NCI-H526 treated with DMSO at 0.1 percent for 48 hours (cell line): ENCODE measurements around the gene PRDM16.
A peak's percentile ranks its signal among the peaks of the same experiment; 100 is the strongest.

ENCODE experiments used
- DNase-seq: peaks from one replicate; lab custom pipeline; 2025; lab: John Stamatoyannopoulos, UW

Gene PRDM16

GRCh38 chr1:3306583-3307291, 237.7 kb downstream of the PRDM16 start:
- no peak for DNase-seq

- DNase-seq: no peak
Observed at GRCh38 chr1:3307359-3307758, 238.4 kb downstream of the PRDM16 start.

- DNase-seq: no peak
Observed at GRCh38 chr1:3308053-3308452, 239.1 kb downstream of the PRDM16 start.

- no peak for DNase-seq
Observed at GRCh38 chr1:3310718-3311400, 241.9 kb downstream of the PRDM16 start.

GRCh38 chr1:3311711-3312110, 242.7 kb downstream of the PRDM16 start:
- no peak for DNase-seq

GRCh38 chr1:3312310-3312897, 243.4 kb downstream of the PRDM16 start:
- DNase-seq: no peak

- no peak for DNase-seq
Observed at GRCh38 chr1:3312898-3313575, 244.0 kb downstream of the PRDM16 start.

GRCh38 chr1:3313576-3313950, 244.6 kb downstream of the PRDM16 start:
- no peak for DNase-seq

GRCh38 chr1:3314491-3315381, 245.7 kb downstream of the PRDM16 start:
- DNase-seq: no peak

GRCh38 chr1:3315399-3316339, 246.7 kb downstream of the PRDM16 start:
- no peak for DNase-seq

GRCh38 chr1:3316340-3316943, 247.4 kb downstream of the PRDM16 start:
- no peak for DNase-seq

- no peak for DNase-seq
Observed at GRCh38 chr1:3317456-3317855, 248.5 kb downstream of the PRDM16 start.

GRCh38 chr1:3318329-3318728, 249.3 kb downstream of the PRDM16 start:
- no peak for DNase-seq

- peak; percentile 17 for DNase-seq
Observed at GRCh38 chr1:3319874-3320245, 250.9 kb downstream of the PRDM16 start.

GRCh38 chr1:3320246-3321152, 251.5 kb downstream of the PRDM16 start:
- DNase-seq: no peak

- no peak for DNase-seq
Observed at GRCh38 chr1:3321559-3322449, 252.8 kb downstream of the PRDM16 start.

- DNase-seq: no peak
Observed at GRCh38 chr1:3322450-3323020, 253.5 kb downstream of the PRDM16 start.
